GM20431 (cell line): Measurements from ENCODE around the gene NELFE.
"Not testable (repeated sequence)": the region's sequence is repeated elsewhere in the genome, so short reads cannot be mapped to it uniquely, and the experiment has no call there.

Experiments
- in situ Hi-C: fragments of 300-500 bp; cut with MseI, MboI; formaldehyde crosslinking; loops from one replicate; pipeline ENCODE4 v1.15.0; 2020; ENCODE audit warnings: low sequenced_read_pairs; ENCODE audit not compliant: unreplicated experiment

The NELFE gene

DNA sequence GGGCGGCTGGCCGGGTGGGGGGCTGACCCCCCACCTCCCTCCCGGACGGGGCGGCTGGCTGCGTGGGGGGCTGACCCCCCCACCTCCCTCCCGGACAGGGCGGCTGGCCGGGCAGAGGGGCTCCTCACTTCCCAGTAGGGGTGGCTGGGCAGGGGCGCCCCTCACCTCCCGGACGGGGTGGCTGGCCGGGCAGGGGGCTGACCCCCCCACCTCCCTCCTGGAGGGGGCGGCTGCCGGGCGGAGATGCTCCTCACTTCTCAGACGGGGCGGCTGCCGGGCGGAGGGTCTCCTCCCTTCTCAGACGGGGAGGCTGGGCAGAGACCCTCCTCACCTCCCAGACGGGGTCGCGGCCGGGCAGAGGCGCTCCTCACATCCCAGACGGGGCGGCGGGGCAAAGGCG lies 17.3 kb upstream of the NELFE start:
- in situ Hi-C loops = not testable (repeated sequence)

- in situ Hi-C loops = no loop called here
Observed at GRCh38 chr6:31972709-31973350, 14.1 kb upstream of the NELFE start.

GRCh38 chr6:31971993-31972708 lies 13.4 kb upstream of the NELFE start, which contains the start of gene DXO:
Gene DXO (minus strand): TSS chr6:31972138. CDS start chr6:31971675, 463 bp downstream.
- in situ Hi-C loops = no loop called here

DNA sequence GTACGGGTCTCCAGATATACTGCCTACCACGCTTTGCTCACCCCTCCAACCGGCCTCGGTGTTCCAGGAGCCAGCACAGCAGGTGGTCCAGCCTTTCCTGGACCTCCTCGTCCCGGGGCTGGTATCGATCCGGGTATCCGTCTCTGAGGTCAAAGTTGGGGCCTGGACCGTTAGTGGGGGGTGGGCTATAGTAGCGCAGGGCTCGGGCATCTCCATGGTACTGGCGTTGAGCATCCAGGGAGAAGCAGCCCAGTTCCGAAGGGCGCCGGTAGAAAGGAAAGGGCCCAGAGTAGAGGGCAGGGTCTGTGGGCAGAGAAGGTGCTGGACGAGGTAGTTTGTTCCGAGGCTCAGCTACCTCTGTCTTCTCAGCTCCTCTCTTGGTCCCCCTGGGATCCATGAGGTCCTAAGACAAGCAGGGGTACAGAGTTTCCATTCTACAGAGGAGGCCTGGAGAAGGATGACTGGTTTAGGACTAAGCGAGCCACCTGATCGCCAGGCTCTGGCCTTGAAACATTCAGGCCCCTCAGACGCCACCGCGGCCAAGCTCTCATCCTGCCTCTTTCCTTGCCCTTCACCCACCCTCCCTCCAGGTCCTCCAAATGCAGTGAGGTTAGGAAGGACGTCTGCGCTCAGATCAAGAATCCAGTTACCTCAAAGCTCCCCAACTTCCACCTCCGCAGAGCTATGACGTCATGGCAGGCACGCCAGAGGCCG lies 12.7 kb upstream of the NELFE start:
- in situ Hi-C loops = no loop called here

DNA sequence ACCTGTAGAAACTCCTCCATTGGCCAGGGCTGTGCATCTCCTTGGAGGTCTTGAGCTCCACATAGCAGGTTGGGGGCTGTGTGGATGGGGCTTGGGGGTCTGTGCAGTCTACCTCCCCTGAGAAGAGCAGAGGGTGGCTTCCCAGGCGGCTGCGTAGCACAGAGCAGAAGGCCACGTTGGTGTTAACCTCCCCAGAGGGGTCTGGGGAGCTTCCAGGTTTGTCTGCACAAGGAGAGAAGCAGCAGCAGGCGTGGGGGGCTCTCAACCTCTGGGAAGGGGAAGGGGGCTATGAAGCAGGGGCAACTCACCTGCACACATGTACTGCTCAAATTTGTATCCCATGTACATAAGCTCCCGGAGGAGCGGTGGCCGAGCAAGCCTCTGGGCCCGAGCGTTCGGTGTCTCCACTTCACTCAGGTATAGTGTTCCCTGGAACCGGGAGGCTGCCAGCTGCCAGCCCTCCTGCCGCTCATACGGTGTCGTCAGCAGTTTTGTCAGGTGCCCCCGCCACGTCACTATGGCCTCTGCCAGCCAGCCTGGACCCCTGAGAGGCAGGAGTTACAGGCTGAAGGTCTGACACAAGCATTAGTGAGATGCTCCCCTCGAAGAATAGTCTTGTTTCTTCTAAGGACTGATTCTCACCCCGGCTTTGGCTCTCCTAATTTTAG lies 12.0 kb upstream of the NELFE start:
- in situ Hi-C loops = no loop called here

- in situ Hi-C loops = no loop called here
Observed at GRCh38 chr6:31969712-31970603, 11.2 kb upstream of the NELFE start.

DNA sequence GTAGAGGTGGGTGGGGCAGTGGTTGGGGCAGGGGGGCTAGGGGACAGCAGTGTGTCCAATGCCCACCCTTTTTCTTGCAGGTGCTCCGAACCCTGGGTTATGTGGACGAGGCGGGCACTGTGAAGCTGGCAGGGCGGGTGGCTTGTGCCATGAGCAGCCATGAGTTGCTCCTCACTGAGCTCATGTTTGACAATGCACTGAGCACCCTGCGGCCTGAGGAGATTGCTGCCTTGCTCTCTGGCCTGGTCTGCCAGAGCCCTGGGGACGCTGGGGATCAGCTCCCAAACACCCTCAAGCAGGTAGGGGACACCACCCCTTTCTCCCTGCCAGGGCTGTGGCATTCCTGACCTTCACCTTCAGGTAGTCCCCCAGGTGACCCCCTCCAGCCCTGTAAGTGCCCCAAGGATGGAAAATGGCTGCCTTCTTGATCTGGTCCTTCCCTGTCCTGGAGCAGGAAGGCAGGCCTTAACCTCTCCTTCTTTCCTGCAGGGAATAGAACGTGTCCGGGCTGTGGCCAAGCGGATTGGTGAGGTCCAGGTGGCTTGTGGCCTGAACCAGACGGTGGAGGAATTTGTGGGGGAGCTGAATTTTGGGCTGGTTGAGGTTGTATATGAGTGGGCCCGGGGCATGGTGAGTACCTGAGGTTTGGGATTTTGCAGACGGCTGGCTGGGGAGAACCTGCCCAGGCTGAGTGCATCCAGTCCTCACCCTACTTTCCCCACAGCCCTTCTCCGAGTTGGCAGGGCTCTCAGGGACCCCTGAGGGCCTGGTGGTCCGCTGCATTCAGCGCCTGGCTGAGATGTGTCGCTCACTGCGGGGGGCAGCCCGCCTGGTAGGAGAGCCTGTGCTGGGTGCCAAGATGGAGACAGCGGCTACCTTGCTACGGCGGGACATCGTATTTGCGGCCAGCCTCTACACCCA lies 10.3 kb upstream of the NELFE start:
- in situ Hi-C loops = no loop called here

DNA sequence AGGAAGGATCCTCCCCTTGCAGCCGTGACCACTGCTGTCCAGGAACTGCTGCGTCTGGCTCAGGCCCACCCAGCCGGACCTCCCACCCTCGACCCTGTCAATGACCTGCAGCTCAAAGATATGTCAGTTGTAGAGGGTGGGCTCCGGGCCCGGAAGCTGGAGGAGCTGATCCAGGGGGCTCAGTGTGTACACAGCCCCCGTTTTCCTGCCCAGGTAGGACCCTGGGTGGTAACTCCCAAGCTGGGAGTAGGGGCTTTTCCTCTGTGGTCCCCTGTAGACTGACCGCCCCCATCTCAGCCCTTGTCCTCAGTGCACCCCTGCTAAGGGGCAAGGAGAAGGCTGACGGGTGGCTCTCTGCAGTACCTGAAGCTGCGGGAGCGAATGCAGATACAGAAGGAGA lies 9.6 kb upstream of the NELFE start:
- in situ Hi-C loops = no loop called here

DNA sequence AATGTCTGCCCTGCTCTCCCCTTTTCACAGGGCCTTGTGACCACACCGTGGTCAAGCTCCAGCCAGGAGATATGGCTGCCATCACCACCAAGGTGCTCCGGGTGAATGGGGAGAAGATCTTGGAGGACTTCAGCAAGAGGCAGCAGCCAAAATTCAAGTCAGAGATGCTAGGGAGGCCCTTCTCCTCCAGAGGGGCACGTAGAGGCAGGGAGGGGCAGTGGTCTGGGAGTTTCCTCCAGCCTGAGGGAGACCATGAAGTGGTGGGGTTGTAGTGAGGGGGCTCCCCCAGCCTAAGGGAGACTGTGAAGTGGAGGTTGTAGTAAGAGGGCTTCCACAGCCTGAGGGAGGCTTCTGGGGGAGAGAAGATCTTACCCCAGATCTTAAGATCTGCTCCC lies 9.2 kb upstream of the NELFE start:
- in situ Hi-C loops = no loop called here

GRCh38 chr6:31966997-31967925 lies 8.5 kb upstream of the NELFE start:
- in situ Hi-C loops = no loop called here

- in situ Hi-C loops = no loop called here
Observed at GRCh38 chr6:31966506-31966905, 7.7 kb upstream of the NELFE start.

- in situ Hi-C loops = no loop called here
Observed at GRCh38 chr6:31965700-31966099, 6.9 kb upstream of the NELFE start.

GRCh38 chr6:31963921-31964320 lies 5.2 kb upstream of the NELFE start:
- in situ Hi-C loops = no loop called here

DNA sequence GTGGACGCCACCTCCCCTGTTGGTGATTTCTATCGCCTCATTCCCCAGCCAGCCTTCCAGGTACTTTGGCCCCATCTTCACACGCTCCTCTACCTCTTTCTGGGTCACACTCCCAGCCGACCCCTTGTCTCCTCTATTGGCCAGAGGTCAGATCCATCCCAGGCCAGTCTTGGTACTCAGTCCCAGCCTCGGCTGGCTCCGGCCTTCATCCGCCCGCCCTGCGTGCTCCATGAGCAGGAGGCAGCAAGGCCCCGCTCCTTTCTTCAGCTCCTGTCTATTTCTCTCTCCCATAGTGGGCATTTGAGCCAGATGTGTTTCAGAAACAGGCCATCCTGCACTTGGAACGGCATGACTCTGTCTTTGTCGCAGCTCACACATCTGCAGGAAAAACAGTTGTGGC lies 2.8 kb upstream of the NELFE start:
- in situ Hi-C loops = no loop called here

GRCh38 chr6:31958412-31958740 lies 395 bp downstream of the NELFE start:
- in situ Hi-C loops = no loop called here

- in situ Hi-C loops = no loop called here
Observed at GRCh38 chr6:31956796-31957195, 2.0 kb downstream of the NELFE start.

DNA sequence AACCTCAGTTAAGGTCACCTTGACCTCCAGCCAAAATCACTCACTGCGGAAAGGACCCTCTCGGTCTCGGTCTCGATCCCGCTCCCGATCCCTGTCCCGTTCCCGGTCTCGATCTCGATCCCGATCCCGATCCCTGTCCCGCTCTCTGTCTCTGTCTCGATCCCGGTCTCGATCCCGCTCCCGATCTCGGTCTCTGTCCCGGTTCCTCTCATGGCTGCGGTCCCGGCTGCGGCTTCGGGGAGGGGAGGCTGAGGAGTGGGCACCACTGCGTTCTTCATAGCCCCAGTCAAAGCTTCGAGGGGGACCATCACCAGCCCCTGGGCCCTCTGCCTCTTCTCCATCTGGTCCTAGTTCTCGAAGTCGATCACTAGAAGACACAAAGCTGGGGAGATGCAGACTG lies 4.3 kb downstream of the NELFE start:
- in situ Hi-C loops = no loop called here

- in situ Hi-C loops = no loop called here
Observed at GRCh38 chr6:31952890-31953289, 5.9 kb downstream of the NELFE start.
